NCI-H2107 treated with DMSO at 0.1 percent for 48 hours (cell line): ENCODE measurements around the gene MRPS11.
"Not testable (repeated sequence)": the region's sequence is repeated elsewhere in the genome, so short reads cannot be mapped to it uniquely, and the experiment has no call there.

Experiments
- DNase-seq: peaks from one replicate; lab custom pipeline; 2025; ENCODE audit not compliant: unreplicated experiment; lab: John Stamatoyannopoulos, UW

The MRPS11 gene

DNA sequence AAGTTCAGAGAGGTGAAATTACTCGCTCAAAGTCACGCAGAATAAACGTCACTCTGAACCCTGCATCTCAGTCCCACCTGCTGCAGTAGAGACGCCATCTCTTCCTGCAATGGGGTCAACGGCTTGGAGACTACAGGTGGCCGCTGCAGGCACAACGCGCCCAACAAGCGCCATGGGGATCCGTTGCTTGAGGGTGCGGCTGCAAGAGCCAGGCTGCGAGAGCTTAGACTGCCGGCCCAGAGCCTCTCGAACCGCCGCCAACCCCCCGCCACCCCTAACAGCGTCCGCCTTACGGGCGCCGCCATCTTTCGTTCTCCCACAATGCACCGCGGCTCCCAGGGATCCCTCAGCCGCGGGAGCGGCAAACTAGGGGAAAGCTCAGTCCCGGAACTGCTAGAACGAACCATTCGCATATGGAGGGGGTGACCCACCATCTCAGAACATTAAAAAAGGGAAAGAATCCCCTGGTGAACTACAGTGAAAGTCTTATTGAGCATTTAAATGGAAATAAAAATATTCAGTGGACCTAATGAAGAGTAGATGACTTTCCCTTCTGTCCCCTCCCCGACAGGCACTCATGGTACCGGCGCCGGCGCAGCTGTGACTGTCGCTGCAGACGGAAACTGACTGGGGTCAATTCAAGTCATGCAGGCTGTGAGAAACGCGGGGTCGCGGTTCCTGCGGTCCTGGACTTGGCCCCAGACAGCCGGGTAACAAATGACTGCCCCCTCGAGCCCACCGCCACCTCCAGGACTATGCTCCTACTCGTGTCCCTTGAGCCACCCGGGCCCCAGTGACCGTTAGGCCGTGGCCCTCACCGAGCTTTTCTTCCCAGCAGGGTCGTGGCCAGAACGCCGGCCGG, at the start of gene MRPS11, which contains the start of gene MRPL46:
MRPS11 (plus strand) TSS at position 636 of the 862 bp plus-strand sequence; CDS start at position 646, 10 bp downstream.
MRPL46 (minus strand) TSS at position 316 of the 862 bp plus-strand sequence; CDS start at position 305, 11 bp downstream.
- peak; percentile 81 for DNase-seq

- no peak for DNase-seq
These were observed 47.7 kb upstream of the MRPS11 start for GRCh38 chr15:88419830-88420229.

- no peak for DNase-seq
These were observed 44.2 kb upstream of the MRPS11 start for GRCh38 chr15:88423331-88423730.

DNA sequence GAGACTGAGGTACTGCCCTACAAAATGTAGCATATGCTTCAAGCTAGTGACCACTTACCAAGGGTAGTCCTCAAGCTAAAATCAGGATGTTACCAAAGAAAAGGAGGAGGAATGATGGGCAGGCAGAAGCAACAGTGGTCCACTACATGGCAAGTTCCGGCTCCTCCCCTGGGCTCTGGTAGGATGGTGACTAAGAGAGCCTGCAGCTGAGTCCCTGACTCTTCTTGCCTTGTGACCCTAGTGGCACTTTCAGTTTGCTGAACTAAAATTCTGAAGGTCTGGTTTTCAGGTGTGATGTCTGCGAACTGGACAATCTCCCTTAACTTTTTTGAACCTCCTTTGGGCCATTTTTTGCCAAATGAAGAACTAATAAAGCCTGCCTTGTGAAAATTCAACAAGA, 41.2 kb upstream of the MRPS11 start:
- DNase-seq, result no peak

DNA sequence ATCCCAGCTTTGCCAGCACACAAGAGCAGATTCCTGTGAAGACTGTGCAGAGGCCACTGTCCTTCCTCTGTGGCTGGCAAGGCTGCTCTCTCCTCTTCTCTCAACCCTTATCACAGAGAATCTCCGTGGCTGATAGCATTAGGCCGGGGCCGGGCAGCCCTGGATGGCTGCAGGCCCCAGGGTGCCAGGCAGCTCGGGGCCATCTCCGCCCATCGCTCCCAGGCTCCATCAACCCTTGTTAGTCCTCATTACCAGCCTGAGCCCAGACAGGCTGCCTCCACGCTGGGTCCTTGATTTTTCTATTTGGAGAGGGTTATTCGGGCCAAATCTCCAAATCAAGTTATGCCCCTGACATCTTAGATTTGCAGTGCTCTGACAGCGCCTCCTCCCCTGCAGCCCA, 39.5 kb upstream of the MRPS11 start:
- DNase-seq, result no peak

- DNase-seq, result no peak
These were observed 38.5 kb upstream of the MRPS11 start for GRCh38 chr15:88428805-88429605.

DNA sequence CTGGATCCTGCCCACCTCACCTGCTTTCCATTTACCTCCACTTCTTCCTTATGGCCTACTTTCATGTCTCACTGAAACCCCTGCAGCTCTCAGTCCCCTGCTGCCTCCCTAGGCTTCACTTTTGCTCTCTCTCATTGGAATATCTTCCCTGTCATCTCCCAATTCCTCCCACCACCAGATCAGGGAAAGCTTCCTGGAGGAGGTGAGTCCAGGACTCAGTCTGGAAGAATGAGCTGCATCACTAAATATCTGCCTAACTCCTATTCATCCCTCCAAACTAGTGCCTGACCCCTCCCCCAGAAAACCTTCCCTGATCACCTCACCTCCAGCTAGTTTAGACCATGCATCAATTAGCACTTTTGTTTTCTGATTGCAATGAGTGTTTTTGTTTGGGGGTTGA, 37.5 kb upstream of the MRPS11 start:
- no peak for DNase-seq

DNA sequence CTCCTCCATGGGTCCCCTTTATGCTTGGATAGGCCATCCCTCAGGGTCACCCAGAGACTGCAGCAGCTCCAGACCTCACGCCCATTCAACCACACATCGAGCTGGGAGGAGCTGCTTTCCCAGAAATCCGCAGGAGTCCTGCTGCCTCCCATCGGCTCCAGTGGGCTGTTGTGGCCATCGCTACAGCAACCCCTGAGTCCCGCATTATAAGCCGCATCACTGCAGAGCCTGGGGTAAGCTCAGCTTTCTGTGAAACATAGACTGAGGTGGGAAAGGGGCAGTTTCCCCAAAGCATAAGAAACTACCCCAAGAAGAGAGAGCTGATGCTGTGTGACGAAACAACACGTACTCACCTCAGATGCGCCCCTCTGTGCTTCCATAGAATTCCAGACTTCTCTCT, 36.1 kb upstream of the MRPS11 start:
- DNase-seq, result no peak

DNA sequence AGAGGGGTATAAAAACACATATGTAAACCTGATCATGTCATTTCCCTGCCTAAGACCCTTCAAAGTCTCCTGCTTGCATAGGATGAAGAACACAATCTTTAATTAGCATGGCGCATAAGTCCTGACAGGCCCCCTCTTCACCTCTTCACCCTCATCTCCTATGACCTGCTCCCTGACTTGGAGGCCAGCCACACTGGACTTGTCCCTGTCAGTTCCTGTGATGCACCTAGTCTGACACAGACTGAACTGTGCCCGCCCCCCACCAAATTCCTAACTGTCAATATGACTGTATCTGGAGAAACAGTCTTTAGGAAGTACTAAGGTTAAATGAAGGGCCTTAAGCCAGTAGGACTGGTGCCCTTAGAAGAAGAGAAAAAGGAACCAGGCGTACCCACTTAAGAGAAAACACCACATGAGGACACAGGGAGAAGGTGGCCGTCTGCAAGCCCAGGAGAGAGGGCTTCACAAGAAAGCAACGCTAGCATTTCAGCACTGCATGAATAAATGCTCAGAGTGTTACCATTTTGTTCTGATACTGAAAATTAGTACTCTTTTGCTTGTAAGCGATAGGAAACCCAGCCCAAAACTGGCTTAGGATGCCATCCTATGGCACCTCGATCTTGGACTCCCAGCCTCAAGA, 34.3 kb upstream of the MRPS11 start:
- no peak for DNase-seq

DNA sequence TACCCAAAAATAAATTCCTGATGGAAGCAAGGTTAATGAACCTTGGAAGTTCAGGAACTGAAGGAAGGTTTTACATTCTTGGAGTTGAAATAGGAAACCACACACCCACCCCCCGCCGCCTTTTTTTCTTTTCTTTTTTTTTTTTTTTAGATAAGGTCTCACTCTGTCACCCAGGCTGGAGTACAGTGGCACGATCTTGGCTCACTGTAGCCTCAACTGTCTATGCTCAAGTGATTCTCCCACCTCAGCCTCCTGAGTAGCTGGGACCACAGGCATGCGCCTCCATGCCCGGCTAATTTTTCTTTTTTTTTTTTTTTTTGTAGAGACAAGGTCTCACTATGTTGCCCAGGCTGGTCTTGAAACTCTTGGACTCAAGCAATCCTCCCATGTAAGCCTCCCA, 33.4 kb upstream of the MRPS11 start:
- DNase-seq, result not testable (repeated sequence)

DNA sequence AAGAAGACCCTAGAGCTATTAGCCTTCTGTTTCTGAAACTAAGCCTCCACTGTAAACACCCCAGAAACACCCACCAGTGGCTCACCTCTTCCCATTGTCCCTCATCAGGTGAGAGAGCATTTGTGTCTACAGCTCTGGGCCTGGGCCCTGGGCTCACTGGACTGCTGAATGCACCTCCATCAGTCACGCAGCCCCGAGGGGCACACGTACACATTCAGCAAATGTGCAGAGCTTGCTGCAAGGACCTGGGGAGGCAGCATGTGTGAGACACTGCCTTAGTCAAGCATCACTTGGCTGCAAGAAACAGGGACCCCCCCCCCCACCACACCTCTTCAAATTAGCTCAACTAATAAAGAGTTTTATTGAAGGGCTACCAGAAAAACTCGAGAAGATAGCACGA, 29.3 kb upstream of the MRPS11 start:
- DNase-seq, result no peak

DNA sequence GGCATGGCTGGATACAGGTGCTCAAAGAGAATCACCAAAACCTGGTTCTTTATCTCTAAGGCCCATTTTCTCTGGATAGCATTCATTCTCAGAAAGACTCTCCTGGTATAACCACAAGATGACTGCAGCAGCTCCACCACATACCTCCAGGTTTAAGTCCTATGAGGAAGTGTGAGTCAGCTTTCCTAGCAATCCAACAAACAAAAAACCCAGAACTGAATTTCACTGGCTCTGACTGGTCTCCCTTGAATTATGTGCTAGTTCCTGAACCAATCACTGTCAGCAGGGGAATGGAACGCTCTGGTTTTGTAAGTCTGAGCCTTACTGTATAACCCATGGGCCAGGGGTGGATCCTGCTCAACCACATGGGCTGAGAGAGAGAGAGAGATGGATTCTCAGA, 27.5 kb upstream of the MRPS11 start:
- DNase-seq, result no peak

DNA sequence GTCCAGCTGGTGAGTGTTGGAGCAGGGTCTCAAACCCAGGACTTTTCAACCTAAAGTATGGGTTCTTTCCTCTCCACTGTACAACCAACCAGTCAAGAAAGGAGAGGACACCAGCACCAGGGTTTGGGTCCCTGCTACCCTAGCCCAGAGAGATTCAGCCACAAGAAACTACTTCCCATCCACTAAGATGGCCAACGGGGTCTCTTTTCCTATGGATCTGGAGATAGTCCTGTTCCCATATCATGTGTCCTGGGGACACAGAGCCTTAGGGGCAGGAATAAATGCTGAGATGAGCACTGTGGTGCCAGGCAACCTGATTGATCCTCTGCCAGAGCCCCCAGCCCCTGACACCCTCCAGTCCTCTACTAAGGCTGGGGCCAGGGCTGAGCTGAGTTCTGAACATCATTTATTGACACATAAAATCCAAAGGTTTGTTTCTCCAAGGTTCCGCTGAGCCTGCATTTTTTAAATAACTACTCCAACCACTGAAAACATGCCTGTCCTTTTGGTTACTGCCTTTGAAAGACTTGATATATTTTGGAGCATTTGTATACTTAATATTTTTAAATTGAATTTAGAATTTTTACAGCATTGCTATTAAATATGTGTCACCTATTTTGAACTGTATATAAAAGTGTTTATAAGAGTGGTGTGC, 26.3 kb upstream of the MRPS11 start:
- no peak for DNase-seq

DNA sequence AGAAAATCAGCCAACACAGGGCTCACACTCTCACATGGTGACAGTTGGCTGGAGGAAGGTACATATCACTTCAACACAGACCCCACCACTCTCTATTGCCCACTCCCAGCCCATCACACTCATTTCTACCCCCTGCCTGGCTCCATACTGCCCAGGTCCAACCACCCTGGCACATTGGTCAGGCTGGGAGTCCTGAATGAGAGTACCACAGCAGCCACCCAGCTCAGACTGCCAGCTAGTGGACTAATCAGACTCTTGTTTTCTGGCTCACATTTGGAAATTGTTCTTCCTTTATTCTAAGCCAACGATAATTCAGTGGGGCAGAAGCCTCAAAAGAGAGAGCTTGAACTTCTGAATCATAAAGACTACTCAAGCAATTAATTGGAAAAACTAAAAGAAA, 20.3 kb upstream of the MRPS11 start:
- DNase-seq, result no peak

GRCh38 chr15:88447741-88448140, 19.8 kb upstream of the MRPS11 start:
- no peak for DNase-seq

- no peak for DNase-seq
These were observed 18.5 kb upstream of the MRPS11 start for GRCh38 chr15:88448991-88449461.

DNA sequence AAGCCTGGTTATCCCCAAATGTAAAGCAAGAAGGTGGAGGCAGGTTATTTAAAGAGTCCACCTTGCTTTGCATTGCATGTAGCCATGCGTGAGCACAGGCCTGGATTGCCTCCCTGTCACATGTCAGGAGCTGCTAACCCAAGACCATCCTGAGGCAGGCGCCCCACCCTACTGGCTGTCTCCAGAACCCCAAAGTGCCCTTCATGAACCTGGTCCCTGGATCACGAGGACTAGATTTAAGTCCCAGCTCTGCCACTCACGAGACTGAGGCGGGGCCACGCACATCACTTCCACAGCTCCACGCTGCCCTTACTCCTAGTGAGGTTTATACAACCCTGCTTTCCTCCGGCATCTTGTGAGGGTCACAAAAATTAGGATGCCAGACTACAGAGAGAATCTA, 17.9 kb upstream of the MRPS11 start:
- no peak for DNase-seq

GRCh38 chr15:88450125-88450798, 17.2 kb upstream of the MRPS11 start:
- no peak for DNase-seq

GRCh38 chr15:88453651-88454050, 13.9 kb upstream of the MRPS11 start:
- DNase-seq, result no peak

DNA sequence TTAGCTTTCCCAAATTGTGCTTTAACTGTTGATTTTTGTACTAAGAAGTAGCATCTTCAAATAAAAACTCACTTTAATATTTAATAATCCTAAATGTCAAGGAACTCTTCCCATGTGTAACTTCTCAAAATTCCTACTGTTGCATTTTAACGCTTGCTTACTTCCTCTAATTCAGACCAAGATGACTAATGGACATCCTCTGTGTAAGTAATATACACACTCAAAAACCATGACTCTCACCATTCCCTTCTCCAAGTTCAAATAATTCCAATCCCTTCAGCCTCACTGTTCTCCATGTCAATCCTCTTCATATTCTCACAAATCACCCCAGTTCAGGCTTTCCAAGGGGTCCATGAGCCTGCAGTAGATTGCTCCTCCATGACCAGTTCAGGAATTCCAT, 13.3 kb upstream of the MRPS11 start:
- no peak for DNase-seq
